ENCODE measurements around the gene BRD1. TPM values are rescaled to one million over a fixed set of nuclear protein-coding genes. Genes with fewer than 3 reads are reported as not detected.

The BRD1 gene
- total RNA-seq, 1 donor from 2014 or later: 43.2 TPM

- no peak for DNase-seq
- no peak overlapping the region for H3K27ac Mint-ChIP-seq
- intact Hi-C loops (cut with micrococcal nuclease): no loop called here
- no peaks in the 10 kb centered on the region for H3K36me3 Mint-ChIP-seq (ENCODE audit: low read depth)
- no peak overlapping the region for H3K4me3 Mint-ChIP-seq
- no peaks in the 10 kb centered on the region for H3K9me3 Mint-ChIP-seq
- peaks cover 33% of the 10 kb centered on the region for H3K27me3 Mint-ChIP-seq
- H3K4me1 Mint-ChIP-seq: peaks cover 3% of the 10 kb centered on the region
These were observed 102.2 kb downstream of the BRD1 start for GRCh38 chr22:49725516-49725915.

GRCh38 chr22:49724893-49725489, 102.7 kb downstream of the BRD1 start:
- Mint-ChIP-seq H3K36me3 (ENCODE audit: low read depth) (no peaks in the 10 kb centered on the region), H3K27me3 (peaks cover 31% of the 10 kb centered on the region), H3K4me1 (peaks cover 3% of the 10 kb centered on the region), H3K9me3 (no peaks in the 10 kb centered on the region), H3K4me3 (peak overlapping the region; percentile 71), H3K27ac (no peak overlapping the region)
- intact Hi-C loops (cut with micrococcal nuclease): no loop called here
- peak; percentile 93 for DNase-seq

- intact Hi-C loops (cut with micrococcal nuclease): no loop called here
- peak; percentile 73 for DNase-seq
- peak overlapping the region; percentile 86 for H3K4me3 Mint-ChIP-seq
- H3K27me3 Mint-ChIP-seq: peaks cover 28% of the 10 kb centered on the region
- H3K27ac Mint-ChIP-seq: peak overlapping the region; percentile 79
- no peaks in the 10 kb centered on the region for H3K9me3 Mint-ChIP-seq
- no peaks in the 10 kb centered on the region for H3K36me3 Mint-ChIP-seq (ENCODE audit: low read depth)
- peaks cover 3% of the 10 kb centered on the region for H3K4me1 Mint-ChIP-seq
These were observed 103.4 kb downstream of the BRD1 start for GRCh38 chr22:49724030-49724892.

GRCh38 chr22:49723478-49724029, 104.1 kb downstream of the BRD1 start:
- Mint-ChIP-seq H3K4me3 (peak overlapping the region; percentile 86), H3K27me3 (peaks cover 25% of the 10 kb centered on the region), H3K36me3 (ENCODE audit: low read depth) (no peaks in the 10 kb centered on the region), H3K27ac (peak overlapping the region; percentile 79), H3K9me3 (no peaks in the 10 kb centered on the region), H3K4me1 (peaks cover 3% of the 10 kb centered on the region)
- intact Hi-C loops (cut with micrococcal nuclease): no loop called here
- DNase-seq: no peak

Other genes starting within 250 kb of the BRD1 start
- 18.2 and 19.8 TPM in 2 replicates for gene ZBED4, start 26.0 kb upstream of the BRD1 start, total RNA-seq
- gene ALG12, start 90.6 kb upstream of the BRD1 start, total RNA-seq: 13.8 and 17.9 TPM in 2 replicates
- gene CRELD2, start 90.8 kb upstream of the BRD1 start, total RNA-seq: 46.8 and 47.4 TPM in 2 replicates
- gene PIM3, start 132.9 kb upstream of the BRD1 start, total RNA-seq: 302 and 304 TPM in 2 replicates
- gene IL17REL, start 184.9 kb upstream of the BRD1 start, total RNA-seq: 0.09 and 0.14 TPM in 2 replicates
- not detected in 2 replicates for gene TTLL8, start 230.4 kb upstream of the BRD1 start, total RNA-seq